HCT116 (cell line): ENCODE data around the gene C12orf57. TPM values are rescaled to one million over a fixed set of nuclear protein-coding genes. Genes with fewer than 3 reads are reported as not detected.

Source experiments
- ATAC-seq: fragments of 200-7000 bp; cut with Tn5 transposase; 2 replicates; pipeline ENCODE4 v1.9.1; 2020; ENCODE audit warnings: mild to moderate bottlenecking, moderate library complexity
- BruUV-seq: library from RNA; stranded (reverse); fragments of 400-500 nt; replicated peaks from 2 replicates; lab custom pipeline; 2021; lab: Mats Ljungman, UMichigan
- CTCF ChIA-PET: fragments of 300-600 bp; sonication (Branson Sonifier 250); formaldehyde crosslinking; loops from one replicate; lab custom pipeline; 2021; ENCODE audit warnings: antibody characterized with exemption; lab: Charles Lee
- POLR2A ChIA-PET: fragments of 300-600, 350-600 bp; sonication (Branson Sonifier 250); formaldehyde crosslinking; loops from one replicate; lab custom pipeline; 2021; ENCODE audit warnings: antibody characterized with exemption; lab: Charles Lee
- RAD21 ChIA-PET, 2 experiments: fragments of 300-600 bp; sonication (Branson Sonifier 250); formaldehyde crosslinking; loops; one replicate each; lab custom pipeline; 2023; ENCODE audit warnings: low total read pairs in 2 of 2; ENCODE audit not compliant: uncharacterized antibody in 2 of 2, unreplicated experiment in 2 of 2, low non-redundant PET in 1 of 2; lab: Charles Lee
- DNase-seq: peaks from one replicate; pipeline ENCODE4 v3.0.0-alpha.2; 2010; ENCODE audit warnings: low read depth, low spot score
- H2AFZ ChIP-seq: fragments of 200-600 bp; shearing (Covaris generic), sonication (generic); 2 replicates; pipeline ENCODE4 v1.6.1; 2017; ENCODE audit warnings: low read depth, mixed run types, mixed read lengths, antibody characterized with exemption, low read length; ENCODE audit not compliant: poor library complexity, severe bottlenecking
- H3K27ac ChIP-seq: 2 replicates; pipeline ENCODE4 v1.5.1; 2012; ENCODE audit warnings: low read depth, low read length
- H3K27me3 ChIP-seq: fragments of 200-600 bp; sonication (generic); 2 replicates; pipeline ENCODE4 v1.6.1; 2016; ENCODE audit warnings: mixed run types, low read length, mixed read lengths; ENCODE audit not compliant: insufficient read depth
- H3K36me3 ChIP-seq, 2 experiments: fragments of 200-500 bp in 1 of 2; fragments of 200-600 bp in 1 of 2; sonication (Bioruptor generic) in 1 of 2; sonication (generic) in 1 of 2; 2 replicates each; pipeline versions ENCODE4 v1.5.1 to v1.6.1; 2014 to 2016; ENCODE audit warnings: low read length in 2 of 2, inconsistent platforms in 1 of 2, mixed read lengths in 1 of 2, mixed run types in 1 of 2; ENCODE audit not compliant: insufficient read depth in 2 of 2, control insufficient read depth in 1 of 2
- H3K4me1 ChIP-seq, 2 experiments: fragments of 200-600 bp in 1 of 2; sonication (generic) in 1 of 2; 2 replicates each; pipeline versions ENCODE4 v1.5.1 to v1.6.1; 2012 to 2017; ENCODE audit warnings: low read length in 2 of 2, inconsistent platforms in 1 of 2, mild to moderate bottlenecking in 1 of 2, mixed read lengths in 1 of 2, mixed run types in 1 of 2, moderate library complexity in 1 of 2; ENCODE audit not compliant: insufficient read depth in 2 of 2, control insufficient read depth in 1 of 2
- H3K4me2 ChIP-seq: fragments of 200-600 bp; sonication (generic); 2 replicates; pipeline ENCODE4 v1.6.1; 2017; ENCODE audit warnings: mixed run types, low read length, mixed read lengths
- H3K4me3 ChIP-seq, 2 experiments: fragments of 200-600 bp in 1 of 2; sonication (generic) in 1 of 2; replicated peaks in 1 of 2; 2 replicates each; pipeline ENCODE4 v1.5.1; 2011 to 2016; ENCODE audit warnings: low read length in 2 of 2, control low read depth in 1 of 2, low read depth in 1 of 2, mild to moderate bottlenecking in 1 of 2, mixed read lengths in 1 of 2, mixed run types in 1 of 2
- H3K79me2 ChIP-seq: fragments of 200-600 bp; sonication (generic); 2 replicates; pipeline ENCODE4 v1.6.1; 2017; ENCODE audit warnings: mild to moderate bottlenecking, mixed run types, low read length, moderate library complexity, mixed read lengths; ENCODE audit not compliant: insufficient read depth
- H3K9ac ChIP-seq: fragments of 200-600 bp; sonication (generic); 2 replicates; pipeline ENCODE4 v1.6.1; 2016; ENCODE audit warnings: low read length, mixed read lengths
- H3K9me2 ChIP-seq: fragments of 200-600 bp; sonication (generic), shearing (Covaris generic); 2 replicates; pipeline ENCODE4 v1.6.1; 2017; ENCODE audit warnings: mixed run types, mild to moderate bottlenecking, moderate library complexity; ENCODE audit not compliant: insufficient read depth
- H3K9me3 ChIP-seq, 2 experiments: fragments of 200-500 bp in 1 of 2; fragments of 200-600 bp in 1 of 2; sonication (Bioruptor generic) in 1 of 2; sonication (generic) in 1 of 2; 2 replicates each; pipeline ENCODE4 v1.6.1; 2014 to 2017; ENCODE audit warnings: low read length in 2 of 2, mixed read lengths in 2 of 2, inconsistent platforms in 1 of 2, low read depth in 1 of 2, mild to moderate bottlenecking in 1 of 2, mixed run types in 1 of 2, moderate library complexity in 1 of 2; ENCODE audit not compliant: control insufficient read depth in 1 of 2, insufficient read depth in 1 of 2
- H4K20me1 ChIP-seq: fragments of 200-600 bp; sonication (generic), shearing (Covaris generic); 2 replicates; pipeline ENCODE4 v1.6.1; 2017; ENCODE audit warnings: mixed run types, mild to moderate bottlenecking, moderate library complexity; ENCODE audit not compliant: insufficient read depth
- CEBPB ChIP-seq: IDR thresholded peaks from 2 replicates; pipeline ENCODE4 v1.6.1; 2012; ENCODE audit warnings: low read depth
- EZH2 ChIP-seq: fragments of 200-600 bp; sonication (generic); IDR thresholded peaks from 2 replicates; pipeline ENCODE4 v1.6.1; 2017; ENCODE audit warnings: antibody characterized with exemption, mixed run types
- JUND ChIP-seq: IDR thresholded peaks from 2 replicates; pipeline ENCODE4 v1.6.1; 2012
- MAX ChIP-seq: IDR thresholded peaks from 2 replicates; pipeline ENCODE4 v1.6.1; 2012
- POLR2A ChIP-seq: IDR thresholded peaks from 2 replicates; pipeline ENCODE4 v1.7.0; 2011; ENCODE audit warnings: borderline replicate concordance; ENCODE audit not compliant: insufficient read depth, insufficient read length; ENCODE audit errors: extremely low read depth
- SIN3A ChIP-seq: IDR thresholded peaks from 2 replicates; pipeline ENCODE4 v1.6.1; 2012; ENCODE audit warnings: low read depth
- SP1 ChIP-seq: IDR thresholded peaks from 2 replicates; pipeline ENCODE4 v1.6.1; 2012; ENCODE audit warnings: low read depth
- TCF7L2 ChIP-seq: IDR thresholded peaks from 2 replicates; pipeline ENCODE4 v1.7.0; 2011; ENCODE audit warnings: borderline replicate concordance, inconsistent platforms; ENCODE audit not compliant: insufficient read depth, insufficient read length; ENCODE audit errors: extremely low read depth
- YY1 ChIP-seq: IDR thresholded peaks from 2 replicates; pipeline ENCODE4 v1.6.1; 2011; ENCODE audit warnings: low read length, low read depth, moderate library complexity, mild to moderate bottlenecking; ENCODE audit not compliant: insufficient replicate concordance; ENCODE audit errors: extremely low read depth
- ZNF274 ChIP-seq: fragments of 200-500 bp; sonication (Bioruptor generic); IDR thresholded peaks from 2 replicates; pipeline ENCODE4 v1.6.1; 2014; ENCODE audit warnings: mild to moderate bottlenecking, low read depth, low read length, inconsistent platforms
- intact Hi-C: fragments of 100-400 bp; cut with micrococcal nuclease; formaldehyde crosslinking; loops from 2 replicates; pipeline ENCODE4 v1.10.0; 2022
- total RNA-seq: library from RNA; stranded (reverse); gene quantifications from one replicate; pipeline ENCODE4 v1.2.1, GENCODE V29; 2021; ENCODE audit not compliant: unreplicated experiment
- TF ChIP-seq, protein P1 (sequence below): IDR thresholded peaks from 2 replicates; pipeline ENCODE4 v1.6.1; 2011; ENCODE audit warnings: mild to moderate bottlenecking, low read length, moderate library complexity; ENCODE audit not compliant: insufficient replicate concordance; ENCODE audit errors: extremely low read depth

The C12orf57 gene
- total RNA-seq, 1 experiment from 2014 or later, result 202 TPM

GRCh38 chr12:6935371-6936193 is 8.2 kb upstream of the C12orf57 start:
- no peaks in the 10 kb centered on the region for H4K20me1 ChIP-seq
- no peak overlapping the region for H3K9ac ChIP-seq
- H3K27me3 ChIP-seq, result no peaks in the 10 kb centered on the region
- no peak overlapping the region for H3K4me2 ChIP-seq
- BruUV-seq, result no TSS peak
- peaks cover 13 to 31% of the 10 kb centered on the region in 2 experiments; a peak in 3 of 4 replicates for H3K36me3 ChIP-seq
- H3K79me2 ChIP-seq, result peaks cover 39% of the 10 kb centered on the region
- peaks cover 7 to 24% of the 10 kb centered on the region in 2 experiments; a peak in 3 of 4 replicates for H3K4me1 ChIP-seq
- no peaks in the 10 kb centered on the region for H3K9me2 ChIP-seq
- TF ChIP-seq EZH2 (no peak), JUND (no peak), YY1 (no peak), TCF7L2 (no peak), POLR2A (no peak), SP1 (no peak), ZNF274 (no peak), CEBPB (no peak)
- ChIA-PET POLR2A (interaction anchor here (3.4 kb wide), 1 partner anchor 8 kb away, joined by 22 read pairs; the partner anchor contains the start of genes C12orf57 and RNU7-1), CTCF (no interaction called here), RAD21 (no interaction called here)
- H2AFZ ChIP-seq, result no peak overlapping the region
- H3K9me3 ChIP-seq, result no peaks in the 10 kb centered on the region
- peak overlapping the region; percentile 93 for H3K27ac ChIP-seq
- intact Hi-C loops, result no loop called here
- ATAC-seq, result no peak
- no peak for DNase-seq
- no peak overlapping the region for H3K4me3 ChIP-seq

- Histone ChIP-seq H4K20me1 (no peaks in the 10 kb centered on the region), H3K9me2 (no peaks in the 10 kb centered on the region), H3K4me1 (peaks cover 7 to 24% of the 10 kb centered on the region in 2 experiments; a peak in 3 of 4 replicates), H3K36me3 (peaks cover 15 to 37% of the 10 kb centered on the region in 2 experiments; a peak in 3 of 4 replicates), H3K27ac (peak overlapping the region; percentile 93), H2AFZ (no peak overlapping the region), H3K27me3 (no peaks in the 10 kb centered on the region), H3K9me3 (no peaks in the 10 kb centered on the region), H3K4me3 (no peak overlapping the region), H3K79me2 (peaks cover 33% of the 10 kb centered on the region), H3K9ac (no peak overlapping the region)
- ChIA-PET CTCF (no interaction called here), POLR2A (no interaction called here), RAD21 (no interaction called here)
- no peak for ATAC-seq
- intact Hi-C loops, result no loop called here
- no peak for DNase-seq
- no TSS peak for BruUV-seq
- no peak for TF ChIP-seq MAX
- TF ChIP-seq, protein P1, sequence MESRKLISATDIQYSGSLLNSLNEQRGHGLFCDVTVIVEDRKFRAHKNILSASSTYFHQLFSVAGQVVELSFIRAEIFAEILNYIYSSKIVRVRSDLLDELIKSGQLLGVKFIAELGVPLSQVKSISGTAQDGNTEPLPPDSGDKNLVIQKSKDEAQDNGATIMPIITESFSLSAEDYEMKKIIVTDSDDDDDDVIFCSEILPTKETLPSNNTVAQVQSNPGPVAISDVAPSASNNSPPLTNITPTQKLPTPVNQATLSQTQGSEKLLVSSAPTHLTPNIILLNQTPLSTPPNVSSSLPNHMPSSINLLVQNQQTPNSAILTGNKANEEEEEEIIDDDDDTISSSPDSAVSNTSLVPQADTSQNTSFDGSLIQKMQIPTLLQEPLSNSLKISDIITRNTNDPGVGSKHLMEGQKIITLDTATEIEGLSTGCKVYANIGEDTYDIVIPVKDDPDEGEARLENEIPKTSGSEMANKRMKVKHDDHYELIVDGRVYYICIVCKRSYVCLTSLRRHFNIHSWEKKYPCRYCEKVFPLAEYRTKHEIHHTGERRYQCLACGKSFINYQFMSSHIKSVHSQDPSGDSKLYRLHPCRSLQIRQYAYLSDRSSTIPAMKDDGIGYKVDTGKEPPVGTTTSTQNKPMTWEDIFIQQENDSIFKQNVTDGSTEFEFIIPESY, result no peak
- TF ChIP-seq SIN3A, result no peak
- TF ChIP-seq, all 23 proteins: peak for 0
- H3K4me2 ChIP-seq, result peak overlapping the region; percentile 91; the same call in 1 of the 2 replicates
Measured at GRCh38 chr12:6936194-6936635, 7.6 kb upstream of the C12orf57 start.
